ENCODE measurements around the gene STX16. TPM values are rescaled to one million over a fixed set of nuclear protein-coding genes. Genes with fewer than 3 reads are reported as not detected.
"Not testable (repeated sequence)": the region's sequence is repeated elsewhere in the genome, so short reads cannot be mapped to it uniquely, and the experiment has no call there.

Gene STX16
- total RNA-seq, 1 donor from 2014 or later: 84.4 TPM

- DNase-seq (ENCODE audit: low spot score): peak; percentile 20
Observed at GRCh38 chr20:58722877-58723627, 72.0 kb downstream of the STX16 start.

- DNase-seq (ENCODE audit: low spot score): no peak
Observed at GRCh38 chr20:58723628-58723984, 72.5 kb downstream of the STX16 start.

- not testable (repeated sequence) for DNase-seq (ENCODE audit: low spot score)
Observed at GRCh38 chr20:58726156-58726555, 75.1 kb downstream of the STX16 start.

Other genes with a start within 250 kb of the STX16 start
- 2.3 TPM for gene APCDD1L, start 135.9 kb upstream of the STX16 start, total RNA-seq
- gene NPEPL1, start 41.5 kb downstream of the STX16 start, total RNA-seq: 50.4 TPM
- 2.4 TPM for gene GNAS-AS1, start 199.6 kb downstream of the STX16 start, total RNA-seq
- 940 TPM for gene GNAS, start 201.4 kb downstream of the STX16 start, total RNA-seq